Heart right ventricle (tissue), 16 donors: ENCODE data around the gene F10. TPM values are rescaled to one million over a fixed set of nuclear protein-coding genes. Genes with fewer than 3 reads are reported as not detected.
A peak's percentile ranks its signal among the peaks of the same experiment; 100 is the strongest.

Experiments
- ATAC-seq, 8 donors: fragments of 200-7000 bp; cut with Tn5 transposase; one replicate each; pipeline ENCODE4 v1.9.1; 2020; ENCODE audit warnings: mild to moderate bottlenecking in 8 of 8, moderate library complexity in 8 of 8, moderate number of reproducible peaks in 1 of 8
- DNase-seq, 2 donors: peaks; one replicate each; pipeline ENCODE4 v3.0.0-alpha.2; 2020
- H3K27ac ChIP-seq, 10 donors: fragments of 200-600 bp; sonication (generic) in 2 of 10; one replicate each; pipeline versions ENCODE4 v1.5.0 to v1.8.0; 2020 to 2022; ENCODE audit warnings: mild to moderate bottlenecking in 3 of 10
- H3K27me3 ChIP-seq, 7 donors: fragments of 200-600 bp; one replicate each; pipeline ENCODE4 v1.8.0; 2021 to 2022; ENCODE audit warnings: mild to moderate bottlenecking in 2 of 7
- H3K36me3 ChIP-seq, 9 donors: fragments of 200-600 bp; sonication (generic) in 1 of 9; one replicate each; pipeline versions ENCODE4 v1.5.0 to v1.8.0; 2020 to 2022; ENCODE audit warnings: mild to moderate bottlenecking in 2 of 9
- H3K4me1 ChIP-seq, 9 donors: fragments of 200-600 bp; sonication (generic) in 1 of 9; one replicate each; pipeline versions ENCODE4 v1.5.0 to v1.8.0; 2020 to 2022; ENCODE audit warnings: mild to moderate bottlenecking in 4 of 9
- H3K4me3 ChIP-seq, 10 donors: fragments of 200-600 bp; sonication (generic) in 2 of 10; one replicate each; pipeline versions ENCODE4 v1.5.0 to v1.8.0; 2020 to 2022; ENCODE audit warnings: mild to moderate bottlenecking in 7 of 10, moderate library complexity in 2 of 10
- H3K9me3 ChIP-seq, 11 donors: fragments of 200-600 bp in 10 of 11; sonication (generic) in 2 of 11; one replicate each; pipeline versions ENCODE4 v1.5.0 to v1.8.0; 2013 to 2022; ENCODE audit warnings: mild to moderate bottlenecking in 2 of 11, control low read depth in 1 of 11, moderate library complexity in 1 of 11
- WGBS, 2 donors: extraction: QIAGEN DNeasy Blood & Tissue Kit; methylation state at CpG; one replicate each; pipeline ENCODE4 v1.1.7; 2013; ENCODE audit warnings: inconsistent platforms in 1 of 2; 5-methylcytosine and 5-hydroxymethylcytosine counted together
- intact Hi-C, 10 donors: fragments of 100-400 bp; cut with DNase I; formaldehyde crosslinking; loops; one replicate each; pipeline versions ENCODE4 v1.11.1 to v1.14.2; 2022
- polyA plus RNA-seq, 2 donors: library from polyadenylated mRNA; stranded (reverse); fragments of 200-250 nt; gene quantifications; one replicate each; pipeline ENCODE4 v1.2.3, GENCODE V29; 2013
- total RNA-seq, 10 donors: library from RNA; stranded (reverse); fragmentation: NEBNext Ultra II Directional in 3 of 10; extraction: Animal tissue kit (Norgen Biotek cat#: 25700) in 3 of 10; gene quantifications; one replicate each; pipeline versions ENCODE4 v1.2.1 to v1.2.4, GENCODE V29; 2021 to 2023
- TF ChIP-seq, protein P1 (sequence below), 9 donors: fragments of 200-600 bp; sonication (generic) in 2 of 9; IDR thresholded peaks; one replicate each; pipeline versions ENCODE4 v1.5.0 to v1.8.0; 2021 to 2022; ENCODE audit warnings: antibody characterized with exemption in 9 of 9, mild to moderate bottlenecking in 5 of 9, moderate library complexity in 1 of 9
- donor health status: Arrhythmogenic right ventricular cardiomyopathy.
- donor health status: ischemic (EF 13 %, LVEDD 7.1; RV severe dilation, severe dysfunction).
- donor health status: healthy with polysubstance abuse.
- donor health status: DM: no; HTN: yes; CAD: no.
- donor health status: DM: no; HTN: no; CAD: no.
- donor health status: ischemic (EF 25% LVEDD 6.9; RV normal size, moderate dysfunction).
- donor health status: ischemic (EF 25% LVEDD 5.7; RV mildly dilated, moderate dysfunction).
- donor health status: healthy.
- donor health status: DM: yes; HTN: yes; CAD: no.
- donor health status: Ischemic cardiomyopathy.
- donor health status: ischemic (EF 35%, LVEDD 5.7; RV mildly dilated, moderate dysfunction).
- donor health status: nonischemic (EF 11% LVEDD 7.7; RV severe dilation, severe dysfunction).
- donor health status: DM: yes; HTN: yes; CAD: no.
- donor health status: PGD.
- donor health status: ischemic (EF 29% LVEDD 5.4; RV normal size, mild dysfunction).
- donor health status: nonischemic (EF 23%, LVEDD 6.1; RV moderate dilation, normal function).

The F10 gene
- total and polyA plus RNA-seq, 12 donors = 1.7 to 15.1 (median 6.3) TPM

DNA sequence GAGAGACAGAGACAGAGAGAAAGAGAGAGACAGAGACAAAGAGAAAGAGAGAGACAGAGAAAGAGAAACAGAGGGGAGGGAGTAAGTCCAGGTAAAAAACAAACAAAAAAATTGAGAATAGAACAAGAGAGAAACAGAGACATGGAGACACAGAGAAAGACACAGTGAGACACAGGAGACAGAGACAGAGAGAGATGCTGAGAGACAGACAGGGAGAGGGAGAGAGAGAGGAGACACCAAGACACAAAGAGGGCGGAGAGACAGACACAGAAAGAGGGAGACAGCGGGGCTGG lies 30.0 kb downstream of the F10 start:
- H3K4me3 ChIP-seq = peak overlapping the region; percentile 39 to 62 (median 48)
- intact Hi-C loops = loop anchor here in 2 of 10 donors (2.0 to 10.0 kb wide), 3 partner anchors 62 to 118 kb away; no protein-coding TSS in a partner anchor
- TF ChIP-seq, protein P1, sequence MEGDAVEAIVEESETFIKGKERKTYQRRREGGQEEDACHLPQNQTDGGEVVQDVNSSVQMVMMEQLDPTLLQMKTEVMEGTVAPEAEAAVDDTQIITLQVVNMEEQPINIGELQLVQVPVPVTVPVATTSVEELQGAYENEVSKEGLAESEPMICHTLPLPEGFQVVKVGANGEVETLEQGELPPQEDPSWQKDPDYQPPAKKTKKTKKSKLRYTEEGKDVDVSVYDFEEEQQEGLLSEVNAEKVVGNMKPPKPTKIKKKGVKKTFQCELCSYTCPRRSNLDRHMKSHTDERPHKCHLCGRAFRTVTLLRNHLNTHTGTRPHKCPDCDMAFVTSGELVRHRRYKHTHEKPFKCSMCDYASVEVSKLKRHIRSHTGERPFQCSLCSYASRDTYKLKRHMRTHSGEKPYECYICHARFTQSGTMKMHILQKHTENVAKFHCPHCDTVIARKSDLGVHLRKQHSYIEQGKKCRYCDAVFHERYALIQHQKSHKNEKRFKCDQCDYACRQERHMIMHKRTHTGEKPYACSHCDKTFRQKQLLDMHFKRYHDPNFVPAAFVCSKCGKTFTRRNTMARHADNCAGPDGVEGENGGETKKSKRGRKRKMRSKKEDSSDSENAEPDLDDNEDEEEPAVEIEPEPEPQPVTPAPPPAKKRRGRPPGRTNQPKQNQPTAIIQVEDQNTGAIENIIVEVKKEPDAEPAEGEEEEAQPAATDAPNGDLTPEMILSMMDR (IDR thresholded peaks at IDR 0.05) = no peak

GRCh38 chr13:113152984-113153809 lies 30.6 kb downstream of the F10 start:
- peak overlapping the region; percentile 39 to 62 (median 48) for H3K4me3 ChIP-seq
- no peaks in the 10 kb centered on the region for H3K36me3 ChIP-seq
- peaks cover 8 to 25% (median 12%) of the 10 kb centered on the region in 9 donors for H3K4me1 ChIP-seq
- ATAC-seq = peak; percentile 57 to 73 (median 60)
- peaks cover 0 to 10% (median 0%) of the 10 kb centered on the region in 11 donors for H3K9me3 ChIP-seq
- peak overlapping the region; percentile 53 to 93 (median 87) for H3K27ac ChIP-seq
- DNase-seq = peak; percentile 58 to 59
- intact Hi-C loops = loop anchor here in 2 of 10 donors (2.0 to 10.0 kb wide), 3 partner anchors 62 to 118 kb away; no protein-coding TSS in a partner anchor
- H3K27me3 ChIP-seq = peaks cover 0 to 20% (median 0%) of the 10 kb centered on the region in 7 donors
- TF ChIP-seq, protein P1 (IDR thresholded peaks at IDR 0.05) = no peak
- 6 to 12% methylated on average over 59 to 60 of the region's 60 CpGs for WGBS, 2 donors

More for the DNA sequence above, 30.0 kb downstream of the F10 start:
- peaks cover 0 to 10% (median 0%) of the 10 kb centered on the region in 11 donors for H3K9me3 ChIP-seq
- ATAC-seq (no peak), DNase-seq (no peak)
- H3K4me1 ChIP-seq = peaks cover 8 to 25% (median 12%) of the 10 kb centered on the region in 9 donors
- H3K27me3 ChIP-seq = peaks cover 0 to 20% (median 0%) of the 10 kb centered on the region in 7 donors
- WGBS, 2 donors = 23 to 35% methylated on average over 2 of the region's 2 CpGs
- no peaks in the 10 kb centered on the region for H3K36me3 ChIP-seq
- peak overlapping the region; percentile 53 to 93 (median 87) for H3K27ac ChIP-seq

- peak; percentile 83 to 86 for DNase-seq
- peaks cover 8 to 25% (median 12%) of the 10 kb centered on the region in 9 donors for H3K4me1 ChIP-seq
- no peaks in the 10 kb centered on the region for H3K36me3 ChIP-seq
- peak overlapping the region; percentile 53 to 93 (median 87) for H3K27ac ChIP-seq
- intact Hi-C loops = loop anchor here in 2 of 10 donors (2.0 to 10.0 kb wide), 3 partner anchors 61 to 119 kb away; no protein-coding TSS in a partner anchor
- TF ChIP-seq, protein P1 (IDR thresholded peaks at IDR 0.05) = no peak
- WGBS, 2 donors = 6 to 8% methylated on average over 27 to 37 of the region's 76 CpGs
- peaks cover 0 to 20% (median 1%) of the 10 kb centered on the region in 7 donors for H3K27me3 ChIP-seq
- ATAC-seq = peak; percentile 68 to 92 (median 86)
- H3K4me3 ChIP-seq = peak overlapping the region; percentile 39 to 62 (median 48)
- H3K9me3 ChIP-seq = peaks cover 0 to 10% (median 0%) of the 10 kb centered on the region in 11 donors
Measured at GRCh38 chr13:113153810-113154748, 31.5 kb downstream of the F10 start.
